NCI-H187 treated with DMSO at 0.1 percent for 48 hours (cell line): Measurements from ENCODE around the gene KRT6A.

Source experiments
- DNase-seq: peaks from one replicate; lab custom pipeline; 2025; lab: John Stamatoyannopoulos, UW

Gene KRT6A

GRCh38 chr12:52493172-52493571 is at the start of gene KRT6A:
KRT6A (minus strand) TSS chr12:52493257; CDS start chr12:52493188, 69 bp downstream.
- DNase-seq, result no peak

- DNase-seq, result no peak
Observed at GRCh38 chr12:52542157-52542556, 49.1 kb upstream of the KRT6A start.

GRCh38 chr12:52541709-52542108 is 48.7 kb upstream of the KRT6A start:
- no peak for DNase-seq

- DNase-seq, result no peak
Observed at GRCh38 chr12:52540531-52540930, 47.5 kb upstream of the KRT6A start.

- DNase-seq, result no peak
Observed at GRCh38 chr12:52539821-52540173, 46.7 kb upstream of the KRT6A start.

- peak; percentile 66 for DNase-seq
Observed at GRCh38 chr12:52539083-52539820, 46.2 kb upstream of the KRT6A start.

- DNase-seq, result no peak
Observed at GRCh38 chr12:52537101-52537500, 44.0 kb upstream of the KRT6A start.

GRCh38 chr12:52535574-52535973 is 42.5 kb upstream of the KRT6A start:
- DNase-seq, result no peak

- no peak for DNase-seq
Observed at GRCh38 chr12:52534482-52534881, 41.4 kb upstream of the KRT6A start.

GRCh38 chr12:52533686-52534470 is 40.8 kb upstream of the KRT6A start:
- DNase-seq, result no peak

GRCh38 chr12:52532636-52533035 is 39.6 kb upstream of the KRT6A start:
- no peak for DNase-seq

GRCh38 chr12:52531566-52532300 is 38.7 kb upstream of the KRT6A start:
- DNase-seq, result no peak

- DNase-seq, result no peak
Observed at GRCh38 chr12:52530905-52531304, 37.8 kb upstream of the KRT6A start.

GRCh38 chr12:52530366-52530765 is 37.3 kb upstream of the KRT6A start:
- DNase-seq, result no peak

GRCh38 chr12:52529846-52530245 is 36.8 kb upstream of the KRT6A start:
- DNase-seq, result no peak

GRCh38 chr12:52529417-52529816 is 36.4 kb upstream of the KRT6A start:
- no peak for DNase-seq

- DNase-seq, result no peak
Observed at GRCh38 chr12:52528641-52529143, 35.6 kb upstream of the KRT6A start.

GRCh38 chr12:52527121-52527800 is 34.2 kb upstream of the KRT6A start:
- DNase-seq, result no peak

- no peak for DNase-seq
Observed at GRCh38 chr12:52526511-52526951, 33.5 kb upstream of the KRT6A start.

- no peak for DNase-seq
Observed at GRCh38 chr12:52525661-52526499, 32.8 kb upstream of the KRT6A start.
